Karpas-422 (cell line): ENCODE measurements around the gene MED13. TPM values are rescaled to one million over a fixed set of nuclear protein-coding genes. Genes with fewer than 3 reads are reported as not detected.
A peak's percentile ranks its signal among the peaks of the same experiment; 100 is the strongest.

Source experiments
- DNase-seq: peaks from one replicate; pipeline ENCODE4 v3.0.0-alpha.2; 2015
- H2AFZ ChIP-seq: fragments of 200-600 bp; sonication (generic); 2 replicates; pipeline ENCODE4 v1.6.1; 2014; ENCODE audit warnings: antibody characterized with exemption, low read length, mixed read lengths
- H3K27ac ChIP-seq: fragments of 200-600 bp; sonication (generic); 2 replicates; pipeline ENCODE4 v1.5.1; 2014; ENCODE audit warnings: mild to moderate bottlenecking, low read length, moderate library complexity
- H3K27me3 ChIP-seq: fragments of 200-600 bp; sonication (generic); 2 replicates; pipeline ENCODE4 v1.6.1; 2014; ENCODE audit warnings: low read length, mixed read lengths
- H3K36me3 ChIP-seq: fragments of 200-600 bp; sonication (generic); 2 replicates; pipeline ENCODE4 v1.6.1; 2014; ENCODE audit warnings: low read length, mixed read lengths; ENCODE audit not compliant: insufficient read depth
- H3K4me1 ChIP-seq: fragments of 200-600 bp; sonication (generic); 2 replicates; pipeline ENCODE4 v1.6.1; 2014; ENCODE audit warnings: mild to moderate bottlenecking, low read length, mixed read lengths
- H3K4me2 ChIP-seq: fragments of 200-600 bp; sonication (generic); 2 replicates; pipeline ENCODE4 v1.6.1; 2014; ENCODE audit warnings: low read length, low read depth, mild to moderate bottlenecking; ENCODE audit not compliant: poor library complexity, severe bottlenecking
- H3K4me3 ChIP-seq: fragments of 200-600 bp; sonication (generic); 2 replicates; pipeline ENCODE4 v1.5.1; 2014; ENCODE audit warnings: mild to moderate bottlenecking, antibody characterized with exemption, low read length, mixed read lengths
- H3K79me2 ChIP-seq: fragments of 200-600 bp; sonication (generic); 2 replicates; pipeline ENCODE4 v1.6.1; 2014; ENCODE audit warnings: mild to moderate bottlenecking, low read length, mixed read lengths
- H3K9ac ChIP-seq: fragments of 200-600 bp; sonication (generic); 2 replicates; pipeline ENCODE4 v1.6.0; 2014; ENCODE audit warnings: low read length
- H3K9me2 ChIP-seq: fragments of 200-600 bp; sonication (generic), shearing (Covaris generic); replicated peaks from 2 replicates; pipeline ENCODE4 v1.6.0; 2014; ENCODE audit warnings: mild to moderate bottlenecking, low read length, moderate library complexity; ENCODE audit not compliant: insufficient read depth
- H3K9me3 ChIP-seq: fragments of 300-700, 200-600 bp; sonication (generic); 2 replicates; pipeline ENCODE4 v1.6.1; 2014; ENCODE audit warnings: low read length, mixed read lengths
- H4K20me1 ChIP-seq: fragments of 200-600 bp; sonication (generic); 2 replicates; pipeline ENCODE4 v1.6.1; 2014; ENCODE audit warnings: mild to moderate bottlenecking, antibody characterized with exemption, low read length, low read depth; ENCODE audit not compliant: insufficient read depth
- total RNA-seq: library from RNA; depleted of rRNA; stranded (reverse); fragments of >200 nt; shearing (Covaris generic); gene quantifications from 2 replicates; pipeline ENCODE4 v1.2.3, GENCODE V29; 2014; ENCODE audit warnings: low replicate concordance

MED13 gene
- total RNA-seq, 1 experiment from 2014 or later = 90.3 TPM

- H3K4me3 ChIP-seq = no peak overlapping the region
- no peak overlapping the region for H2AFZ ChIP-seq
- H3K27me3 ChIP-seq = no peaks in the 10 kb centered on the region
- no peak overlapping the region for H3K4me2 ChIP-seq
- no peak for DNase-seq
- no peaks in the 10 kb centered on the region for H3K79me2 ChIP-seq
- no peaks in the 10 kb centered on the region for H4K20me1 ChIP-seq
- no peak overlapping the region for H3K9ac ChIP-seq
- H3K27ac ChIP-seq = no peak overlapping the region
- H3K4me1 ChIP-seq = peaks cover 11% of the 10 kb centered on the region
- H3K9me2 ChIP-seq = no peaks in the 10 kb centered on the region
- H3K9me3 ChIP-seq = no peaks in the 10 kb centered on the region
- no peaks in the 10 kb centered on the region for H3K36me3 ChIP-seq
Measured at GRCh38 chr17:62101515-62101914, 36.4 kb upstream of the MED13 start.

GRCh38 chr17:62101090-62101489 lies 36.0 kb upstream of the MED13 start:
- no peak overlapping the region for H2AFZ ChIP-seq

GRCh38 chr17:62100055-62100454 lies 35.0 kb upstream of the MED13 start:
- no peaks in the 10 kb centered on the region for H3K79me2 ChIP-seq
- H3K9me3 ChIP-seq = no peaks in the 10 kb centered on the region
- peaks cover 11% of the 10 kb centered on the region for H3K4me1 ChIP-seq
- no peaks in the 10 kb centered on the region for H3K9me2 ChIP-seq
- no peak overlapping the region for H3K27ac ChIP-seq
- H3K9ac ChIP-seq = no peak overlapping the region
- DNase-seq = no peak
- no peaks in the 10 kb centered on the region for H4K20me1 ChIP-seq
- no peak overlapping the region for H3K4me3 ChIP-seq
- H2AFZ ChIP-seq = no peak overlapping the region
- H3K36me3 ChIP-seq = no peaks in the 10 kb centered on the region
- H3K4me2 ChIP-seq = no peak overlapping the region
- H3K27me3 ChIP-seq = no peaks in the 10 kb centered on the region

More at GRCh38 chr17:62101090-62101489, 36.0 kb upstream of the MED13 start:
- H3K4me1 ChIP-seq = peaks cover 11% of the 10 kb centered on the region
- H3K4me3 ChIP-seq = no peak overlapping the region
- H3K9me3 ChIP-seq = no peaks in the 10 kb centered on the region
- no peaks in the 10 kb centered on the region for H3K79me2 ChIP-seq
- H3K9ac ChIP-seq = no peak overlapping the region
- no peaks in the 10 kb centered on the region for H4K20me1 ChIP-seq
- no peak overlapping the region for H3K4me2 ChIP-seq
- H3K27ac ChIP-seq = no peak overlapping the region
- no peaks in the 10 kb centered on the region for H3K9me2 ChIP-seq
- no peak for DNase-seq
- no peaks in the 10 kb centered on the region for H3K36me3 ChIP-seq
- H3K27me3 ChIP-seq = no peaks in the 10 kb centered on the region

- Histone ChIP-seq H3K4me1 (peaks cover 11% of the 10 kb centered on the region), H3K4me2 (no peak overlapping the region), H3K4me3 (no peak overlapping the region), H2AFZ (no peak overlapping the region), H3K9me2 (no peaks in the 10 kb centered on the region), H3K27ac (no peak overlapping the region), H4K20me1 (no peaks in the 10 kb centered on the region), H3K79me2 (no peaks in the 10 kb centered on the region), H3K36me3 (no peaks in the 10 kb centered on the region), H3K9me3 (no peaks in the 10 kb centered on the region), H3K9ac (no peak overlapping the region), H3K27me3 (no peaks in the 10 kb centered on the region)
- no peak for DNase-seq
Measured at GRCh38 chr17:62099532-62099931, 34.5 kb upstream of the MED13 start.

- Histone ChIP-seq H3K4me2 (peak overlapping the region; percentile 44), H3K79me2 (no peaks in the 10 kb centered on the region), H3K9me2 (no peaks in the 10 kb centered on the region), H3K27me3 (no peaks in the 10 kb centered on the region), H4K20me1 (no peaks in the 10 kb centered on the region), H3K9ac (no peak overlapping the region), H3K4me1 (peaks cover 15% of the 10 kb centered on the region), H3K4me3 (no peak overlapping the region), H3K36me3 (no peaks in the 10 kb centered on the region), H3K27ac (no peak overlapping the region), H2AFZ (no peak overlapping the region), H3K9me3 (no peaks in the 10 kb centered on the region)
- DNase-seq = peak; percentile 59
Measured at GRCh38 chr17:62098623-62099231, 33.6 kb upstream of the MED13 start.

- Histone ChIP-seq H3K4me1 (peaks cover 17% of the 10 kb centered on the region), H3K9me3 (no peaks in the 10 kb centered on the region), H3K79me2 (no peaks in the 10 kb centered on the region), H3K36me3 (no peaks in the 10 kb centered on the region), H4K20me1 (no peaks in the 10 kb centered on the region), H2AFZ (no peak overlapping the region), H3K9me2 (no peaks in the 10 kb centered on the region), H3K27ac (no peak overlapping the region), H3K9ac (no peak overlapping the region), H3K27me3 (no peaks in the 10 kb centered on the region), H3K4me2 (no peak overlapping the region), H3K4me3 (no peak overlapping the region)
- DNase-seq = no peak
Measured at GRCh38 chr17:62096401-62096670, 31.3 kb upstream of the MED13 start.

GRCh38 chr17:62094175-62094574 lies 29.1 kb upstream of the MED13 start:
- Histone ChIP-seq H3K27ac (no peak overlapping the region), H3K36me3 (no peaks in the 10 kb centered on the region), H3K9me3 (no peaks in the 10 kb centered on the region), H3K4me2 (no peak overlapping the region), H3K27me3 (no peaks in the 10 kb centered on the region), H2AFZ (no peak overlapping the region), H3K9me2 (no peaks in the 10 kb centered on the region), H4K20me1 (no peaks in the 10 kb centered on the region), H3K9ac (no peak overlapping the region), H3K4me1 (peaks cover 16% of the 10 kb centered on the region), H3K4me3 (no peak overlapping the region), H3K79me2 (no peaks in the 10 kb centered on the region)
- DNase-seq = no peak

- Histone ChIP-seq H3K9ac (no peak overlapping the region), H2AFZ (no peak overlapping the region), H4K20me1 (no peaks in the 10 kb centered on the region), H3K27me3 (no peaks in the 10 kb centered on the region), H3K4me2 (no peak overlapping the region), H3K4me1 (peaks cover 9% of the 10 kb centered on the region), H3K4me3 (no peak overlapping the region), H3K27ac (no peak overlapping the region), H3K79me2 (no peaks in the 10 kb centered on the region), H3K9me2 (no peaks in the 10 kb centered on the region), H3K9me3 (no peaks in the 10 kb centered on the region), H3K36me3 (no peaks in the 10 kb centered on the region)
- no peak for DNase-seq
Measured at GRCh38 chr17:62093188-62094155, 28.4 kb upstream of the MED13 start.
